Measurements from ENCODE around the gene PRPSAP2. TPM values are rescaled to one million over a fixed set of nuclear protein-coding genes. Genes with fewer than 3 reads are reported as not detected.

PRPSAP2 gene
- polyA plus RNA-seq, 4 donors = 30.2 to 43.2 (median 30.6) TPM

GRCh38 chr17:18963126-18964017 is 105.4 kb downstream of the PRPSAP2 start:
- H3K4me3 ChIP-seq (ENCODE audit: low read depth in 1 of 3, low read length in 3 of 3) = no peak overlapping the region
- 59 to 78% (median 72%) methylated on average over 20 to 23 of the region's 23 CpGs for WGBS, 3 donors
- peaks cover 0 to 50% (median 0%) of the 10 kb centered on the region in 3 donors for H3K4me1 ChIP-seq (ENCODE audit: control insufficient read depth in 3 of 3, insufficient read depth in 2 of 3, low read depth in 1 of 3, low read length in 2 of 3)
- no peaks in the 10 kb centered on the region for H3K9me3 ChIP-seq (ENCODE audit: control insufficient read depth in 2 of 2, insufficient read depth in 1 of 2, low read depth in 1 of 2, low read length in 1 of 2)
- no peaks in the 10 kb centered on the region for H3K27me3 ChIP-seq (ENCODE audit: control insufficient read depth in 3 of 3, insufficient read depth in 3 of 3, low read length in 3 of 3)
- peak; percentile 32 to 81 for DNase-seq
- H3K36me3 ChIP-seq (ENCODE audit: control insufficient read depth in 3 of 3, insufficient read depth in 2 of 3, low read depth in 1 of 3, low read length in 3 of 3) = peaks cover 0 to 21% (median 0%) of the 10 kb centered on the region in 3 donors
- peak overlapping the region in 1 of 3 donors; percentile 65 for H3K27ac ChIP-seq (ENCODE audit: low read depth in 1 of 3, low read length in 2 of 3)
- FAIRE-seq = no peak

DNA sequence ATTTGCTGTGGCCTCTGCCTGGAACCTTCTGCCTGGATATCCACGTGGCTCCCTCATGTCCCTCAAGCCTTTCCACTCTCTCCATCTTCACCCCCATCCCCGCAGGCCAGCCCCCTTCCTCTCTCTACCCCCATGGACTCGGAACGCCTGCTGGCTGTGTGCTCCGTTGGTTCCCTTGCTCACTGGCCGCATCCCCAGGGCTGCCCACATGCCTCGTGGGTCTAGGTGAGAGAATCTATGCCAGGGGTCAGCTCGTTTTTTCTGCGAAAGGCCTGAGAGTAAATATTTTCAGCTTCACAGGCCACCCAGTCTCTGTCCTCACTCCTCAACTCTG is 106.1 kb downstream of the PRPSAP2 start:
- no peak overlapping the region for H3K4me3 ChIP-seq (ENCODE audit: low read depth in 1 of 3, low read length in 3 of 3)
- peak overlapping the region in 1 of 3 donors; percentile 65 for H3K27ac ChIP-seq (ENCODE audit: low read depth in 1 of 3, low read length in 2 of 3)
- 88 to 91% (median 90%) methylated on average over 9 of the region's 9 CpGs for WGBS, 3 donors
- FAIRE-seq (no peak), DNase-seq (no peak)
- H3K27me3 ChIP-seq (ENCODE audit: control insufficient read depth in 3 of 3, insufficient read depth in 3 of 3, low read length in 3 of 3) = no peaks in the 10 kb centered on the region
- peaks cover 0 to 27% (median 0%) of the 10 kb centered on the region in 3 donors for H3K36me3 ChIP-seq (ENCODE audit: control insufficient read depth in 3 of 3, insufficient read depth in 2 of 3, low read depth in 1 of 3, low read length in 3 of 3)
- peaks cover 0 to 56% (median 1%) of the 10 kb centered on the region in 3 donors for H3K4me1 ChIP-seq (ENCODE audit: control insufficient read depth in 3 of 3, insufficient read depth in 2 of 3, low read depth in 1 of 3, low read length in 2 of 3)
- H3K9me3 ChIP-seq (ENCODE audit: control insufficient read depth in 2 of 2, insufficient read depth in 1 of 2, low read depth in 1 of 2, low read length in 1 of 2) = no peaks in the 10 kb centered on the region

- no peak for FAIRE-seq
- Histone ChIP-seq H3K4me3 (ENCODE audit: low read depth in 1 of 3, low read length in 3 of 3) (no peak overlapping the region), H3K36me3 (ENCODE audit: control insufficient read depth in 3 of 3, insufficient read depth in 2 of 3, low read depth in 1 of 3, low read length in 3 of 3) (peaks cover 0 to 32% (median 0%) of the 10 kb centered on the region in 3 donors), H3K27me3 (ENCODE audit: control insufficient read depth in 3 of 3, insufficient read depth in 3 of 3, low read length in 3 of 3) (no peaks in the 10 kb centered on the region), H3K27ac (ENCODE audit: low read depth in 1 of 3, low read length in 2 of 3) (no peak overlapping the region), H3K9me3 (ENCODE audit: control insufficient read depth in 2 of 2, insufficient read depth in 1 of 2, low read depth in 1 of 2, low read length in 1 of 2) (no peaks in the 10 kb centered on the region), H3K4me1 (ENCODE audit: control insufficient read depth in 3 of 3, insufficient read depth in 2 of 3, low read depth in 1 of 3, low read length in 2 of 3) (peaks cover 1 to 61% (median 3%) of the 10 kb centered on the region in 3 donors)
- DNase-seq = no peak
- 92 to 94% (median 93%) methylated on average over 9 of the region's 9 CpGs for WGBS, 3 donors
Observed at GRCh38 chr17:18964550-18964949, 106.6 kb downstream of the PRPSAP2 start.

DNA sequence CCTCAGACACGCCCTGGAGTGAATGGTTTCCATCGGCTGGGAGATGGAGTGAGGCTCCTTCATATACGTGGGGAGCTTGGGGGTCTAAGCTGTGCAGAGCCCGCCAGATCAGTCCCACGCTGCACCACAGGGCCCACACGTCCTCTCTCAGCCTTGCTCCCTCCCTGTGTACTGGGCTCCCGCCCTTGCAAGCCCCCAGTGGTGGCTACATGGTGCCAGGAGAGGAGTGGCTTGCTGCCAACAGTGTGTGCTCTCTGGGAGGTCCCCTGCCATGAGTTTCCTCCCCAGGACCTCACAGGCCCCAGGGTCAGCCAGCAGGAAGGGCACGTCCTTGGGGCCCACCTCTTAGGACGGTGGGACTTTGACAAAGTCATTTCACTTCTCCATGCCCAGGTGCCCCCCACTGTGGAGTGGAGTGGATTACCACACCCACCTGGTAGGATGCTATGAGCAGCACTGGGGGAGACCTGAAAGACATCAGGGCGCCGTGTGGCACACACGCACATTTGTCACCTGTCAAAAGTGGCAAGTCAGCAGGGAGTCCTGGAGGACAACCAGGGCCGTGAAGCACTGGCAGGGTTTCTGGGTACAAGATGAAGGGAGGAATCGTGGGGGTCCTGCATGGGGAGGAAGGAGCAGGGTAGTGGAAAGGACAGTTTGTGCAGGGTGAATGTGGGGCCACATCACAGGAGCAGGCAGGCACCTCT is 107.8 kb downstream of the PRPSAP2 start:
- H3K9me3 ChIP-seq (ENCODE audit: control insufficient read depth in 2 of 2, insufficient read depth in 1 of 2, low read depth in 1 of 2, low read length in 1 of 2) = no peaks in the 10 kb centered on the region
- peaks cover 3 to 71% (median 3%) of the 10 kb centered on the region in 3 donors for H3K4me1 ChIP-seq (ENCODE audit: control insufficient read depth in 3 of 3, insufficient read depth in 2 of 3, low read depth in 1 of 3, low read length in 2 of 3)
- 77 to 90% (median 80%) methylated on average over 13 to 14 of the region's 14 CpGs for WGBS, 3 donors
- H3K36me3 ChIP-seq (ENCODE audit: control insufficient read depth in 3 of 3, insufficient read depth in 2 of 3, low read depth in 1 of 3, low read length in 3 of 3) = peaks cover 0 to 44% (median 0%) of the 10 kb centered on the region in 3 donors
- H3K4me3 ChIP-seq (ENCODE audit: low read depth in 1 of 3, low read length in 3 of 3) = no peak overlapping the region
- DNase-seq (no peak), FAIRE-seq (no peak)
- no peaks in the 10 kb centered on the region for H3K27me3 ChIP-seq (ENCODE audit: control insufficient read depth in 3 of 3, insufficient read depth in 3 of 3, low read length in 3 of 3)
- H3K27ac ChIP-seq (ENCODE audit: low read depth in 1 of 3, low read length in 2 of 3) = no peak overlapping the region

DNA sequence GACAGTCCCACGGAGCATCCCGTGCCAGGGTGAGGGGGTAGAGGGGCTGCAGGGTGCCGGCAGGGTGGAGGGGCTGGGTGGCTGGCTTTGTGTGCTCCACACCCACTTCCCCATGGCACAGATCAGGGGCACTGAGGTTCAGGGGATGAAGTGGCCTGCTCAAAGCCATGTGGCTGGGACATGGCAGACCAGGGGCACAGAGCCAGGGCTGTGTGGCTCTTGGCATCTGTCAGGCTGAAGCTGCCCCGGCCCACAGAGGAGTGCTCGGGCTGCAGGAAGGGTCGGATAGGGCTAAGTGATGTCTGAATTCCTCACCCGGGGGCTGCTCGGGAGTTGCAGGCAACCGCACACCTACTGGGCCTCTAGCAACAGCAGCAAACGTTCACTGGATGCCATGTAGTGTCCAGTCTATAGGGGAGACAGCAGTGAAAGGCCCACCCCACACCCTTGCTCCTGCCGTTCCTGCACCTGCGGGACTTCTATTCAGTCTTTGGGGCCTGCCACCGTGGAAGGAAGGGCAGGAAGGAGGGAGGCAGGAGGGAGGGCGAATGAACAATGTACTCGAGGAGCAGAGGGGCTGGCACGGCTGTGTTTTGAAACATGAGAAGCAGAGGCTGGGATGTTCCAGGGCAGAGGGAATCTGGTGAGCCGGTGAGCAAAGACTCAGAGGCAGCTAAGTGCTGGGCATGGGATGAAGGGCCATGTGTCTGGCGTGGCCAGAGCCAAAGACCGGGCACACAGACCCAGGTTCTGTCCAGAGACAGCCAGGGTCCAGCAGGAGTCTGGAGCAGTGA is 109.1 kb downstream of the PRPSAP2 start:
- Histone ChIP-seq H3K27ac (ENCODE audit: low read depth in 1 of 3, low read length in 2 of 3) (peak overlapping the region in 1 of 3 donors; percentile 89), H3K4me1 (ENCODE audit: control insufficient read depth in 3 of 3, insufficient read depth in 2 of 3, low read depth in 1 of 3, low read length in 2 of 3) (peaks cover 3 to 60% (median 3%) of the 10 kb centered on the region in 3 donors), H3K9me3 (ENCODE audit: control insufficient read depth in 2 of 2, insufficient read depth in 1 of 2, low read depth in 1 of 2, low read length in 1 of 2) (no peaks in the 10 kb centered on the region), H3K27me3 (ENCODE audit: control insufficient read depth in 3 of 3, insufficient read depth in 3 of 3, low read length in 3 of 3) (no peaks in the 10 kb centered on the region), H3K36me3 (ENCODE audit: control insufficient read depth in 3 of 3, insufficient read depth in 2 of 3, low read depth in 1 of 3, low read length in 3 of 3) (peaks cover 3 to 57% (median 5%) of the 10 kb centered on the region in 3 donors), H3K4me3 (ENCODE audit: low read depth in 1 of 3, low read length in 3 of 3) (no peak overlapping the region)
- DNase-seq (no peak), FAIRE-seq (no peak)
- 58 to 65% (median 65%) methylated on average over 18 to 19 of the region's 19 CpGs for WGBS, 3 donors

DNA sequence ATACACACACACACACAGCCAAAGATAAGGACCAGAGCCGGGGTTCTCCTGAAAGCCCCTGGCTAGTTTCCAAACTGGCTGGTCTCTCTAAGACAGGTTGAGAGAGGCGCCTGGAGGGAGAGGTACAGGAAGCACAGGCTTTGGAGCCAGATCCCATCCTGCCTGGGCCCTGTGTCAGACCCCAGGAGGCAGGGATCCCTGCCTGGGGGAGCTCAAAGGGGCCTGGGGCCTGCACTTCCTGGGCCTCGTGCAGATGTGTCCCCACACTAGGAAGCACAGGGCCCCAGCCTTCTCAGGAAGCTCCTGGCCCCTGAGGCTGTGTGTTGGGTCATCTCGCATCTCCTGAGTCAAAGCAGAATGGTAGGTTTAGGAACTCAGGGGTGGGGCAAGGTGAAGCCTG is 110.0 kb downstream of the PRPSAP2 start:
- no peaks in the 10 kb centered on the region for H3K27me3 ChIP-seq (ENCODE audit: control insufficient read depth in 3 of 3, insufficient read depth in 3 of 3, low read length in 3 of 3)
- FAIRE-seq (no peak), DNase-seq (peak; percentile 52 to 62)
- H3K27ac ChIP-seq (ENCODE audit: low read depth in 1 of 3, low read length in 2 of 3) = peak overlapping the region in 1 of 3 donors; percentile 89
- WGBS, 3 donors = 18 to 56% (median 18%) methylated on average over 4 of the region's 4 CpGs
- no peaks in the 10 kb centered on the region for H3K9me3 ChIP-seq (ENCODE audit: control insufficient read depth in 2 of 2, insufficient read depth in 1 of 2, low read depth in 1 of 2, low read length in 1 of 2)
- H3K4me1 ChIP-seq (ENCODE audit: control insufficient read depth in 3 of 3, insufficient read depth in 2 of 3, low read depth in 1 of 3, low read length in 2 of 3) = peaks cover 3 to 51% (median 3%) of the 10 kb centered on the region in 3 donors
- no peak overlapping the region for H3K4me3 ChIP-seq (ENCODE audit: low read depth in 1 of 3, low read length in 3 of 3)
- peaks cover 5 to 66% (median 5%) of the 10 kb centered on the region in 3 donors for H3K36me3 ChIP-seq (ENCODE audit: control insufficient read depth in 3 of 3, insufficient read depth in 2 of 3, low read depth in 1 of 3, low read length in 3 of 3)

DNA sequence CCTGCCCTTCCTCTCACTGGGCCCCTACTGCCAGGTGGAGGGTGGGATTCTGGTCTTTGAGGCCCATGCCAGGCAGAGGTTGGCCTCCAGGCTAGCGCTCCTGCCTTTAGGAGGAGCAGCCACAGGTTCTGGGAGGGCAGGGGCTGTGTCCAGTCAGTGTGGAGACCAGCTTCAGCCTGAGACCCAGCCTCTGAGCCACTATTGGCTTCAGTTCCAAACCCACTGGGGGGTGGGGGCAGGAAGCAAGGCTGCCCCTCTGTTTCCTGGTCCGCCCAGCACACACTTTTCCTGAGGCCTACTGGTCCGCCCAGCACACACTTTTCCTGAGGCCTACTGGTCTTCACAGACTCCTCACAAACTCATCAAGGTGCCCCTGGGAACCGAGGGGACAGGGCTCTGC is 110.4 kb downstream of the PRPSAP2 start:
- H3K36me3 ChIP-seq (ENCODE audit: control insufficient read depth in 3 of 3, insufficient read depth in 2 of 3, low read depth in 1 of 3, low read length in 3 of 3) = peaks cover 5 to 70% (median 5%) of the 10 kb centered on the region in 3 donors
- peaks cover 3 to 47% (median 3%) of the 10 kb centered on the region in 3 donors for H3K4me1 ChIP-seq (ENCODE audit: control insufficient read depth in 3 of 3, insufficient read depth in 2 of 3, low read depth in 1 of 3, low read length in 2 of 3)
- no peaks in the 10 kb centered on the region for H3K27me3 ChIP-seq (ENCODE audit: control insufficient read depth in 3 of 3, insufficient read depth in 3 of 3, low read length in 3 of 3)
- DNase-seq (no peak), FAIRE-seq (no peak)
- WGBS, 3 donors = 70 to 79% (median 76%) methylated on average over 3 to 4 of the region's 4 CpGs
- H3K9me3 ChIP-seq (ENCODE audit: control insufficient read depth in 2 of 2, insufficient read depth in 1 of 2, low read depth in 1 of 2, low read length in 1 of 2) = no peaks in the 10 kb centered on the region
- H3K27ac ChIP-seq (ENCODE audit: low read depth in 1 of 3, low read length in 2 of 3) = peak overlapping the region in 1 of 3 donors; percentile 89
- no peak overlapping the region for H3K4me3 ChIP-seq (ENCODE audit: low read depth in 1 of 3, low read length in 3 of 3)

Measured in small intestine (tissue), 7 donors.